GM12878 (cell line): ENCODE measurements around the gene ANKS1A. TPM values are rescaled to one million over a fixed set of nuclear protein-coding genes. Genes with fewer than 3 reads are reported as not detected.

Experiments used
- ATAC-seq: fragments of 200-7000 bp; cut with Tn5 transposase; 3 replicates; pipeline ENCODE4 v1.9.1; 2020; ENCODE audit warnings: mild to moderate bottlenecking, moderate library complexity
- BruUV-seq: library from RNA; stranded (reverse); fragments of 400-500 nt; replicated peaks from 2 replicates; lab custom pipeline; 2021; lab: Mats Ljungman, UMichigan
- CTCF ChIA-PET: fragments of 300-600 bp; sonication (Branson Sonifier 250); formaldehyde crosslinking; extraction: SDS; loops from one replicate; lab custom pipeline; 2021; ENCODE audit warnings: inconsistent platforms; lab: Yijun Ruan, JAX
- POLR2A ChIA-PET: fragments of 350-600 bp; formaldehyde crosslinking; extraction: SDS; loops from one replicate; lab custom pipeline; 2021; ENCODE audit warnings: inconsistent platforms; lab: Charles Lee
- RAD21 ChIA-PET: fragments of 300-600 bp; sonication (Branson Sonifier 250); formaldehyde crosslinking; loops from one replicate; lab custom pipeline; 2023; ENCODE audit warnings: antibody characterized with exemption; ENCODE audit not compliant: unreplicated experiment; lab: Charles Lee
- SMC1A ChIA-PET: fragments of 300-600 bp; sonication (Branson Sonifier 250); formaldehyde crosslinking; loops from one replicate; lab custom pipeline; 2023; ENCODE audit not compliant: unreplicated experiment, uncharacterized antibody; lab: Charles Lee
- DNase-seq: peaks from one replicate; pipeline ENCODE4 v3.0.0-alpha.2; 2011; ENCODE audit warnings: low read depth, low spot score
- FAIRE-seq: peaks from 3 replicates; lab custom pipeline; 2011; peaks lifted over from hg19 to GRCh38; lab: Jason Lieb, UNC
- H2AFZ ChIP-seq: 2 replicates; pipeline ENCODE4 v1.6.0; 2011; ENCODE audit warnings: low read depth, low read length, control low read depth; ENCODE audit not compliant: control insufficient read depth
- H3K27ac ChIP-seq: 2 replicates; pipeline ENCODE4 v1.5.1; 2011; ENCODE audit warnings: control low read depth; ENCODE audit not compliant: control insufficient read depth, insufficient read depth
- H3K27me3 ChIP-seq, 2 experiments: replicated peaks in 1 of 2; 2 replicates each; pipeline versions ENCODE4 v1.6.0 to v1.6.1; 2011; ENCODE audit warnings: low read length in 1 of 2; ENCODE audit not compliant: control insufficient read depth in 2 of 2, insufficient read depth in 2 of 2
- H3K36me3 ChIP-seq, 2 experiments: 2 replicates each; pipeline ENCODE4 v1.5.1; 2011; ENCODE audit warnings: low read length in 1 of 2; ENCODE audit not compliant: control insufficient read depth in 2 of 2, insufficient read depth in 2 of 2
- H3K4me1 ChIP-seq: 2 replicates; pipeline ENCODE4 v1.6.1; 2011; ENCODE audit warnings: mild to moderate bottlenecking, low read length, moderate library complexity, mixed read lengths; ENCODE audit not compliant: control insufficient read depth, insufficient read depth
- H3K4me2 ChIP-seq: 2 replicates; pipeline ENCODE4 v1.6.0; 2011; ENCODE audit warnings: control low read depth; ENCODE audit not compliant: control insufficient read depth, insufficient read depth
- H3K4me3 ChIP-seq: fragments of 200-600 bp; sonication (generic); 2 replicates; pipeline ENCODE4 v1.5.1; 2016
- H3K79me2 ChIP-seq: 2 replicates; pipeline ENCODE4 v1.6.0; 2011; ENCODE audit warnings: low read length; ENCODE audit not compliant: control insufficient read depth, insufficient read depth
- H3K9ac ChIP-seq: 2 replicates; pipeline ENCODE4 v1.8.0; 2011; ENCODE audit warnings: low read length, control low read depth, mixed read lengths; ENCODE audit not compliant: control insufficient read depth, insufficient read depth
- H3K9me3 ChIP-seq: replicated peaks from 3 replicates; pipeline ENCODE4 v1.5.1; 2011; ENCODE audit warnings: mild to moderate bottlenecking, low read length; ENCODE audit not compliant: control insufficient read depth, insufficient read depth
- H4K20me1 ChIP-seq: 2 replicates; pipeline ENCODE4 v1.6.0; 2011; ENCODE audit not compliant: control insufficient read depth, insufficient read depth
- BRCA1 ChIP-seq: IDR thresholded peaks from 2 replicates; pipeline ENCODE4 v1.6.1; 2011; ENCODE audit warnings: low read depth, low read length, improper control_type of control experiment
- CBX5 ChIP-seq: sonication (generic); IDR thresholded peaks from 2 replicates; pipeline ENCODE4 v1.6.1; 2016; ENCODE audit warnings: low read depth, moderate library complexity, mild to moderate bottlenecking, inconsistent platforms
- CHD1 ChIP-seq: IDR thresholded peaks from 2 replicates; pipeline ENCODE4 v1.6.1; 2012; ENCODE audit warnings: low read depth, low read length, improper control_type of control experiment
- MEF2A ChIP-seq: IDR thresholded peaks from 2 replicates; pipeline ENCODE4 v1.6.1; 2011; ENCODE audit warnings: low read depth, mild to moderate bottlenecking, low read length, moderate library complexity; ENCODE audit not compliant: insufficient read depth
- POLR2AphosphoS2 ChIP-seq: IDR thresholded peaks from 2 replicates; pipeline ENCODE4 v1.6.1; 2011; ENCODE audit warnings: low read depth, mild to moderate bottlenecking, low read length, improper control_type of control experiment, moderate library complexity
- RAD51 ChIP-seq: fragments of 450-650 bp; IDR thresholded peaks from 2 replicates; pipeline ENCODE4 v1.6.1; 2016; ENCODE audit warnings: moderate library complexity, mild to moderate bottlenecking, inconsistent platforms
- RB1 ChIP-seq: fragments of 450-650 bp; formaldehyde crosslinking; IDR thresholded peaks from 2 replicates; pipeline ENCODE4 v1.6.1; 2017; ENCODE audit warnings: mild to moderate bottlenecking, borderline replicate concordance
- SIX5 ChIP-seq: IDR thresholded peaks from 2 replicates; pipeline ENCODE4 v1.6.1; 2011; ENCODE audit warnings: mild to moderate bottlenecking, low read depth, low read length, moderate library complexity; ENCODE audit not compliant: severe bottlenecking
- TARDBP ChIP-seq: IDR thresholded peaks from 2 replicates; pipeline ENCODE4 v1.6.1; 2016; ENCODE audit warnings: borderline replicate concordance
- TCF3 ChIP-seq: IDR thresholded peaks from 2 replicates; pipeline ENCODE4 v1.6.1; 2012; ENCODE audit warnings: low read depth, mild to moderate bottlenecking, low read length, borderline replicate concordance; ENCODE audit not compliant: insufficient read depth
- ZNF622 ChIP-seq: fragments of 450-650 bp; IDR thresholded peaks from 2 replicates; pipeline ENCODE4 v1.6.1; 2017; ENCODE audit warnings: mild to moderate bottlenecking, inconsistent platforms
- WGBS: methylation state at CpG from one replicate; pipeline ENCODE4 v1.1.6; 2016; ENCODE audit warnings: low lambda C conversion rate; ENCODE audit not compliant: insufficient replicate concordance, insufficient coverage; ENCODE audit errors: missing lambda C conversion rate; 5-methylcytosine and 5-hydroxymethylcytosine counted together
- in situ Hi-C: fragments of 300-500 bp; cut with MboI; formaldehyde crosslinking; loops from 9 replicates; pipeline ENCODE4 v1.14.3; 2018; ENCODE audit warnings: mixed read lengths
- intact Hi-C: fragments of 100-400 bp; cut with micrococcal nuclease; formaldehyde crosslinking; loops from one replicate; pipeline ENCODE4 v1.14.2; 2022; ENCODE audit not compliant: unreplicated experiment
- polyA plus RNA-seq, 11 experiments: library from polyadenylated mRNA; depleted of rRNA in 4 of 11; unstranded in 6 of 11; stranded (reverse) in 5 of 11; fragments of >200 nt; fragmentation: Nextera tagmentation in 4 of 11; fragmentation: Illumina TruSeq in 1 of 11; extraction: Ambion mirVana in 4 of 11; extraction: Trizol in 1 of 11; gene quantifications; 1 replicate in 1 of 11; 2 replicates in 10 of 11; pipeline versions ENCODE4 v1.2.1 to v1.2.3, GENCODE V29; 2011 to 2016; ENCODE audit warnings: inconsistent platforms in 2 of 11, missing spikeins in 2 of 11, low read depth in 1 of 11
- total RNA-seq, 4 experiments: library from RNA; depleted of rRNA in 3 of 4; stranded (reverse); fragments of >200 nt in 3 of 4; fragmentation: Illumina TruSeq in 1 of 4; extraction: Trizol in 1 of 4; gene quantifications; 2 replicates each; pipeline versions ENCODE4 v1.2.1 to v1.2.3, GENCODE V29; 2013 to 2021
- TF ChIP-seq, protein P1 (sequence below): fragments of 450-650 bp; IDR thresholded peaks from 2 replicates; pipeline ENCODE4 v1.6.1; 2017; ENCODE audit warnings: antibody characterized with exemption, mild to moderate bottlenecking, moderate library complexity

ANKS1A gene
- total and polyA plus RNA-seq, 10 of the 15 experiments (the other 5 are each of a cell fraction or from before 2014, with no cell fraction given) = 0.60 to 7.0 (median 3.0) TPM

GRCh38 chr6:35091346-35092083 is 202.5 kb downstream of the ANKS1A start:
- Histone ChIP-seq H3K27ac (no peak overlapping the region), H3K36me3 (no peaks in the 10 kb centered on the region; a peak in 1 of 4 replicates), H3K9me3 (no peaks in the 10 kb centered on the region), H3K4me1 (no peaks in the 10 kb centered on the region), H3K9ac (no peak overlapping the region), H4K20me1 (no peaks in the 10 kb centered on the region), H3K79me2 (no peaks in the 10 kb centered on the region), H3K4me3 (no peak overlapping the region), H3K27me3 (no peaks in the 10 kb centered on the region), H3K4me2 (no peak overlapping the region), H2AFZ (no peak overlapping the region)
- BruUV-seq = no TSS peak
- DNase-seq (no peak), ATAC-seq (no peak), FAIRE-seq (no peak)
- no peak for TF ChIP-seq CHD1
- TF ChIP-seq ZNF622 = no peak
- TF ChIP-seq TARDBP = no peak
- TF ChIP-seq SIX5 = no peak
- no peak for TF ChIP-seq TCF3
- RAD21 ChIA-PET = interaction anchor here (1.3 kb wide), 1 partner anchor 104 kb away, joined by 3 read pairs; no protein-coding TSS in a partner anchor
- CTCF ChIA-PET = interaction anchor here (0.7 kb wide), 1 partner anchor 105 kb away, joined by 3 read pairs; no protein-coding TSS in a partner anchor
- SMC1A ChIA-PET = interaction anchor here (1.1 kb wide), 1 partner anchor 48 kb away, joined by 3 read pairs; no protein-coding TSS in a partner anchor
- WGBS = 91% methylated on average over 18 of the region's 18 CpGs
- in situ Hi-C loops = no loop called here
- POLR2A ChIA-PET = no interaction called here
- intact Hi-C loops = no loop called here

GRCh38 chr6:35092362-35093117 is 203.5 kb downstream of the ANKS1A start:
- SMC1A ChIA-PET = interaction anchor here (0.6 kb wide), 1 partner anchor 12 kb away, joined by 3 read pairs; no protein-coding TSS in a partner anchor
- Histone ChIP-seq H3K4me3 (no peak overlapping the region), H3K9ac (no peak overlapping the region), H3K27me3 (no peaks in the 10 kb centered on the region), H3K4me2 (no peak overlapping the region), H3K79me2 (no peaks in the 10 kb centered on the region), H2AFZ (no peak overlapping the region), H3K36me3 (no peaks in the 10 kb centered on the region; a peak in 1 of 4 replicates), H3K4me1 (no peaks in the 10 kb centered on the region), H4K20me1 (no peaks in the 10 kb centered on the region), H3K27ac (no peak overlapping the region), H3K9me3 (no peaks in the 10 kb centered on the region)
- intact Hi-C loops (no loop called here), in situ Hi-C loops (no loop called here)
- WGBS = 66% methylated on average over 5 of the region's 5 CpGs
- POLR2A ChIA-PET = no interaction called here
- CTCF ChIA-PET = no interaction called here
- DNase-seq = no peak
- BruUV-seq = no TSS peak
- RAD21 ChIA-PET = no interaction called here
- no peak for FAIRE-seq
- no peak for ATAC-seq
- TF ChIP-seq CBX5 (no peak), BRCA1 (no peak), RAD51 (no peak), POLR2AphosphoS2 (no peak), MEF2A (no peak), RB1 (no peak)
- TF ChIP-seq, protein P1, sequence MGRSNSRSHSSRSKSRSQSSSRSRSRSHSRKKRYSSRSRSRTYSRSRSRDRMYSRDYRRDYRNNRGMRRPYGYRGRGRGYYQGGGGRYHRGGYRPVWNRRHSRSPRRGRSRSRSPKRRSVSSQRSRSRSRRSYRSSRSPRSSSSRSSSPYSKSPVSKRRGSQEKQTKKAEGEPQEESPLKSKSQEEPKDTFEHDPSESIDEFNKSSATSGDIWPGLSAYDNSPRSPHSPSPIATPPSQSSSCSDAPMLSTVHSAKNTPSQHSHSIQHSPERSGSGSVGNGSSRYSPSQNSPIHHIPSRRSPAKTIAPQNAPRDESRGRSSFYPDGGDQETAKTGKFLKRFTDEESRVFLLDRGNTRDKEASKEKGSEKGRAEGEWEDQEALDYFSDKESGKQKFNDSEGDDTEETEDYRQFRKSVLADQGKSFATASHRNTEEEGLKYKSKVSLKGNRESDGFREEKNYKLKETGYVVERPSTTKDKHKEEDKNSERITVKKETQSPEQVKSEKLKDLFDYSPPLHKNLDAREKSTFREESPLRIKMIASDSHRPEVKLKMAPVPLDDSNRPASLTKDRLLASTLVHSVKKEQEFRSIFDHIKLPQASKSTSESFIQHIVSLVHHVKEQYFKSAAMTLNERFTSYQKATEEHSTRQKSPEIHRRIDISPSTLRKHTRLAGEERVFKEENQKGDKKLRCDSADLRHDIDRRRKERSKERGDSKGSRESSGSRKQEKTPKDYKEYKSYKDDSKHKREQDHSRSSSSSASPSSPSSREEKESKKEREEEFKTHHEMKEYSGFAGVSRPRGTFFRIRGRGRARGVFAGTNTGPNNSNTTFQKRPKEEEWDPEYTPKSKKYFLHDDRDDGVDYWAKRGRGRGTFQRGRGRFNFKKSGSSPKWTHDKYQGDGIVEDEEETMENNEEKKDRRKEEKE = no peak
